HG02938 (cell line): ENCODE data around the gene MTCH2.
"Not testable (repeated sequence)": the region's sequence is repeated elsewhere in the genome, so short reads cannot be mapped to it uniquely, and the experiment has no call there.

Experiments
- ATAC-seq: cut with Tn5 transposase; IDR thresholded peaks from one replicate; pipeline ENCODE4 v1.9.1; 2021; ENCODE audit warnings: mild to moderate bottlenecking, moderate library complexity; ENCODE audit not compliant: unreplicated experiment

Gene MTCH2

DNA sequence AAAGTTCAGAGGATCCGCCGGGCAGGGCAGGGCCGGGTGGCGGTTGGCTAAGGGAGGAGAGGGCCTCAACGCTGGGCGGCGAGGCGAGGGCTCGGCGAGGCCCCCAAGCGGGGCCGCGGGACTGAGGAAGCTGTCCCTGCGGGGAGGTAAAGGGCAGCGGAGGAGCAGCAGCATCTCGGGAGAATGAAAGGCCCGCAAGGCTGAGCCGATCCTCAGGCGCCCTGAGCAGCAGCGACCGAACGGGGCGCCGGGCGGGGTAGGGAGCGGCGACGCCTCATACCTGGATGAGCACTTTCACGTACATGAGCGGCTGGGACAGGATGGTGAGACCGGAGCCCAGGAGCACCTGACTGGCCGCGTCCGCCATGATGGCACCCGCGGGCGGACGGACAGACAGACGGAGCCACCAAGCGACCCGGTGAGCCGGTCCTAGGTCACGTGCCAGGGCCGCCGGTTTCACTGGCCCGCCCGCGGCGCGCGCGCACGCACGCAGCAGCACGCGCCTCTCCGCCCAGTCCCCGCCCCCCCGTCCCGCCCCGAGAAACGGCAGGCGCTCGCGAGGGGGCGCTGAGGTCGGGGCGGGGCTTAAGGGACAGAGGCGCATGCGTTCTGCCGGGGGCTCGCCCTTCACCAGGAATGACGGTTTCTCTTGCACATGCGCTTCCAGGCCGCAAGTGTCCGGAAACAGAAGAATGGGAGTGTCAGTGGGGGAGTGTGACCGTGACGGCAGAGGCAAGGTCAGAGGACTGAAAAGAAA lies at the start of gene MTCH2:
MTCH2 (minus strand) TSS at position 461 of the 757 bp plus-strand sequence; CDS start at position 367, 94 bp downstream.
- peak; percentile 90 for ATAC-seq

DNA sequence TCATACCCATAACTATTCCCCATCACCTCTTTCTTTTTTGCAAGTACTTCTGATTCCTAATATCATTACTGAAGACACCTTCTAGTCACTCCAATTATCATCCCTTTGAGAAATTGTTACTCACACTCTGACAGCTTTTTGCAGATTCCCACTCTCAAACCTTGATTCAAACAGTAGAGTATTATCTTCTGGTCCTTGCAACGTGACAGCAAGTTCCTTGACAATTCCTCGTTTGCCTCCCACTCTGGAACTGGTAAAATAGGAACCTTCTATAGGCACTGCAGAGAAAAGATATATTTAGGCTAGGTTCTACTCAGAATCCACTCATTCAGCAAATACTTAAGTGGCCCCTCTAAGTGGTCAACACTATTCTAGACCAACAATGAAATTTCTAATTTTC lies 49.6 kb upstream of the MTCH2 start:
- ATAC-seq = no peak

DNA sequence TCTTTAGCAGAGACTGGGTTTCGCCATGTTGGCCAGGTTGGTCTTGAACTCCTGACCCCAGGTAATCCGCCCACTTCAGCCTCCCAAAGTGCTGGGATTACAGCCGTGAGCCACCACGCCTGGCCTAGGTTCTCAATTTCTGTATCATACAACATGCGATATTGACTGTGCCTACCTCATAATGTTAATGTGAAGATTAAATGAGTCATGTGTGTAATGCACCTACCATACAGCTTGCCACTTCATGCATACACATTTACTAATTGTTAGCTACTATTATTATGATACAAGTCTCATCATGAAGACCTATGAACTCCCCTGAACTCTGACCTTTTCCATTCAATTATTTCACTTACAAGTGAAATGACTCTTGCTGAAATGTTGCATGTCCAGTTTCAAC lies 47.1 kb upstream of the MTCH2 start:
- ATAC-seq = no peak

DNA sequence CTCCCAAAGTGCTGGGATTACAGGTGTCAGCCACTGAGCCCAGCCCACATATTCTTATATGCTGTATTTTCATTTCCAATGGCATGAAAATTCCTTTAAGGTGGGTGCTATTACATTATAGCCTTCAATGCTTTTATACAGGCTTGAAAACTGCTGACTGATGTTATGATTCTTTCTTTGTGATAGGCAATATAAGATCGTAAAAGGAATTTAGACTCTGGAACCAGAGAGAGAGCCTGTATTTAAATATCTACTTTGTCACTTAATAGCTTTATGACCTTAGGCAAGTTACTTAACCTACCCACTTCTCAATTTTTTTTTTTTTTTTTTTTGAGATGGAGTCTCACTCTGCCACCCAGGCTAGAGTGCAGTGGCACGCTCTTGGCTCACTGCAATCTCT lies 46.6 kb upstream of the MTCH2 start:
- no peak for ATAC-seq

DNA sequence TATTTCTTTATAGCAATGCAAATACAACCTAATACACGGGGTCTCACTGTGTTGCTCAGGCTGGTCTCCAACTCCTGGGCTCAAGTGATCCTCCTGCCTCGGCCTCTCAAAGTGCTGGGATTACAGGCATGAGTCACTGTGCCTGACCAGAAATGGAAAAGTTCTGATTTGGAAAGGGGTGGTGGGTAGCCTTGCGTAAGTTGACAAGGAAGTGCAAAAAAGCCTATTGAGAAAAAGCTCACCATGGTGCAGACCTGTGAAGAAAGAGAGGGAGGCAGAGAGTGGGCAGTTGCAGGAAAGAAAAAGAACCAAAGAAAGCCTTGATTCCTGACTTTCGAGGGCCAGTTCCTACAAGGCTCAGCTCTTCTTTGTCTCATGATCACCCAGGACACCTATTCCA lies 45.8 kb upstream of the MTCH2 start:
- ATAC-seq = no peak

DNA sequence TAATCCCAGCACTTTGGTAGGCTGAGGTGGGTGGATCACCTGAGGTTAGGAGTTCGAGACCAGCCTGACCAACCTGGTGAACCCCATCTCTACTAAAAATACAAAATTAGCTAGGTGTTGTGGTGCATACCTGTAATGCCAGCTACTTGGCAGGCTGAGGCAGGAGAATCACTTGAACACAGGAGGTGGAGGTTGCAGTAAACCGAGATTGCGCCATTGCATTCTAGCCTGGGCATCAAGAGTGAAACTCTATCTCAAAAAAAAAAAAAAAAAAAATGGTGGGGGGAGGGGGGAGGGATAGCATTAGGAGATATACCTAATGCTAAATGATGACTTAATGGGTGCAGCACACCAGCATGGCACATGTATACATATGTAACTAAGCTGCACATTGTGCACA lies 44.3 kb upstream of the MTCH2 start:
- not testable (repeated sequence) for ATAC-seq

DNA sequence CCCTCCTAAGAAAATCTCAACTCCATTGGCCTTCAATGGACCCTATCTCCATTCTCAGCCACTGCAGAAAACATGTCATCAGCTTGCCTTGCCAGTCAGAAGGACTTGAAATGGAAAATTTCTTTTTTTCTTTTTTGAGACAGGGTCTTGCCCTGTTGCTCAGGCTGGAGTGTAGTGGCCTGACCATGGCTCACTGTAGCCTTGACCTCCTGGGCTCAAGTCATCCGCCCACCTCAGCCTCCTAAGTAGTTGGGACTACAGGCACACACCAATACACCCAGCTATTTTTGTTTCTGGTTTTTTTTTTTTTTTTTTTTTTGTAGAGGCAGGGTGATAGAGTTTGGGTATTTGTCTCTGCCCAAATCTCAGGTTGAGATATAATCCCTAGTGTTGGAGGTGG lies 43.8 kb upstream of the MTCH2 start:
- no peak for ATAC-seq

DNA sequence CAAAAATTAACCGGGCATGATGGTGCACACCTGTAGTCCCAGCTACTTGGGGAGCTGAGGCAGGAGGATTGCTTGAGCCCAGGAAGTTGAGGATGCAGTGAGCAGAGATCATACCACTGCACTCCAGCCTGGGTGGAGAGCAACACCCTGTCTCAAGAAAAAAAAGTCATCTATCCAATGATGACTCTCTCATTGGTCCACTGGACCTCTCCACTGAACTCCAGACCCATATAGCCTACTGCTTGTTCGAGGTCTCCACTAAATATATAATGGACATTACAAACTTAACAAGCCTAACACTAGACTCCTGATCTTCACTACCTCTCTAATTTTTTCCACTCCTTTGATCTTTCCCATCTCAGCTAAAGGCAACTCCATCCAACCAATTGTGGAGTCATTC lies 33.5 kb upstream of the MTCH2 start:
- ATAC-seq = no peak

DNA sequence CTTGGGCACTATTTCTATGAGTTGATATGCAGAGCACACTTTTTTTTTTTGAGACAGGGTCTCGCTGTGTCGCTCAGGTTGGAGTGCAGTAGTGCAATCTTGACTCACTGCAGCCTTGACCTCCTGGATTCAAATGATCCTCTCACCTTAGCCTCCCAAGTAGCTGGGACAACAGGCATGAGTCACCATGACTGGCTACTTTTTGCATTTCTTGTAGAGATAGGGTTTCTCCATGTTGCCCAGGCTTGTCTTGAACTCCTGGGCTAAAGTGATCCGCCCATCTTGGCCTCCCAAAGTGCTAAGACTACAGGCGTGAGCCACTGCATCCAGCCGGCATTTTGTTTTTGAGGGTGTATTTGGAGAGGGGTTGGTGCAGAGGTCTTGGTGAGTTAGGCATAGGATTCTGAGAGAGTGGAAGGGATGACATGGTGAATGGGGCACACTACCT lies 29.9 kb upstream of the MTCH2 start:
- no peak for ATAC-seq

DNA sequence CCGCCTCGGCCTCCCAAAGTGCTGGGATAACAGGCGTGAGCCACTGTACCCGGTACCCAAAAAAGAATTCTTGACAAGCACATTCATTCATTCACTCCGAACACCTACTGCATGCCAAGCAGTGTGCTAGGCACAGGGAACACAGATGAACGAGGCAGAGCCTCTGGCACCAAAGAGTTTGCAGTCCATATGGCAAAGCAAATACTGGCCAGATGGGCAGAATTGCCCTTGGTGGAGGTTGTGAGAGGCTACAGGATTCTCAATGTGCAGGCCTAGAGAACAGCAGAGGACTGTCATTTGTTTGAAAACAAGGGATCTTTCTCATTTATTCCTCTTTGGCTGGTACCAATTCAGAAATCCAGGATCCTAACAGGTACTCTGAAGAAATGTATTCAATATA lies 27.5 kb upstream of the MTCH2 start:
- ATAC-seq = no peak

DNA sequence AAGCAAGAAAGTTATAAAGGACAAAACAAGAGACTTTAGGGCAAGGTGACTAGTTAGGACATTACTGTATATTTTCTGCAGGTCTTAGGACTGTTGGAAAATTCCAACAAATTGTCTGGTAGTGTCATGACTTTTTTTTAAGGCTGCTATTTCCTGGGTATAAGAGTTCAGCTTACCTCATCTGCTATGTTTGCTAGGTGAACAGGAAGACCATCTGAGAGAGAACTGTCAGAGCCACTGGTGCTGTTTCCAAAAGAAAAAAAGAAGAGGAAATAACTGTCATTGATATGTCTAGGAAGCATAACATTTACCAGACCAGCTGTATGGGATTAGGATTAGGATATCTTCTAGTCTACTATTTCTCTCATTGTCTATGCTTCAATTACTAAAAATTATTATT lies 26.3 kb upstream of the MTCH2 start:
- no peak for ATAC-seq

DNA sequence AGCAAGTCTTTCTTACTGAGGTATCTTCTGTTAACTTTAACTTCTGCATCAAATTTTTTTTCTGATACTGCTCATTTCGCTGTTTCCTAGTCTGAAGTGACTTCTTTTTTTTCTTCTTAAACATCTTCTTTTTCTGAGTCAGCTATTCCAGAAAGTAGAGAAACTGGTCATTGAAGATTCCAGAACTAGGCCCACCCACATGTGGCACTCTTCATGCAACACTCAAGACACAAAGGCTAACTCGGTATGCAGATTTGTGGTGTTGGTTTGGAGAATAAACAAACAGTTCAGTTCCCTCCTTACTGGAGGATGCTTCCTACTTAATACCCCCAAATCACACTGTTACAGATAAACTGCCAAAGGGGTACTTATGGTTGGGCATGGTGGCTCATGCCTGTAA lies 25.2 kb upstream of the MTCH2 start:
- ATAC-seq = no peak

DNA sequence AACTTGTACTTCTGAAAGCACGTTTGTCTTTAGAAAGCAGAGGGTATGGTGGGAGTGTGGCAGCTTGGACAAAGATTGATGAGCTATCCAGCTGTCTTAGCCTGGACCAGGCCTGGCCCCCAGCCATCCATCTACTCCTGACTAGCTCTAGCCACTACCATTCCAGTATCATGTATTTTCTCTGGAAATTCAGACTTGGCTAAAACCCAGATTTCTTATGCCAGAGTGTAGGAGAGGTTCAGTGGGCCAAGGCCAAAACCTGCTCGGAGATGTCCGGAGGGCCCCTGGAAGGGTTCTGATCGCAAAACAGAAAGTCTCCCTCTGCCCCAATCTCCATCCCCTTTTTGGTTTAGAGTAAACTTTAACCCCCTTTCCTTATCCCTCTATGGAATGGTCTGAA lies 24.8 kb upstream of the MTCH2 start:
- no peak for ATAC-seq

DNA sequence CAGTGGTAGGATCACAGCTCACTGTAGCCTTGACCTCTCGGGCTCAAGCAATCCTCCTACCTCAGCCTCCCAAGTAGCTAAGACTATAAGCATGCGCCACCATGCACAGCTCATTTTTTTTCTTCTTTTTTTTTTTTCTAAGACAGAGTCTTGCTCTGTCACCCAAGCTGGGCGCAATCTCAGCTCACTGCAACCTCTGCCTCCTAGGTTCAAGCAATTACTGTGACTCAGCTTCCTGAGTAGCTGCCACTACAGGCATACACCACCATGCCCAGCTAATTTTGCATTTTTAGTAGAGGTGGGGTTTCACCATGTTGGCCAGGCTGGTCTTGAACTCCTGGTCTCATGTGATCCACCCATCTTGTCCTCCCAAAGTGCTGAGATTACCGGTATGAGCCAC lies 22.6 kb upstream of the MTCH2 start:
- ATAC-seq = not testable (repeated sequence)

DNA sequence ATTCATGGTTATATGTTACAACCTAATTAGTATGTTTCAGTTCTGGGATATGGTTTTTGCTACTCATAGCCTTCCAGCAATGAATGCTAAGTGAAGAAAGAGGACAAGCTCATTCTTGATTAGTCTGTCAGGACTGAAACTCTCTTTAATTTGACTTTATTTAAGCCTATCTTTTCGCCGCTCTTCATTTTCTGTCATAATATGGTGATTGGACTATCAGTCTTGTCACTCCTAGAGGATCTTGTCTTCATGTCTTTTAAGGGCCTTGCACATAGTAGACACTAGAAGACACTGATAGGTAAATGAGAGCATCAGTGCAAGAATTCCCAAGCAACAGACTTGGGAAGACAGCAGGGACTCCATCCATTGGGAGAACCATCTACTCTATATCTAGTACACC lies 18.9 kb upstream of the MTCH2 start:
- no peak for ATAC-seq

DNA sequence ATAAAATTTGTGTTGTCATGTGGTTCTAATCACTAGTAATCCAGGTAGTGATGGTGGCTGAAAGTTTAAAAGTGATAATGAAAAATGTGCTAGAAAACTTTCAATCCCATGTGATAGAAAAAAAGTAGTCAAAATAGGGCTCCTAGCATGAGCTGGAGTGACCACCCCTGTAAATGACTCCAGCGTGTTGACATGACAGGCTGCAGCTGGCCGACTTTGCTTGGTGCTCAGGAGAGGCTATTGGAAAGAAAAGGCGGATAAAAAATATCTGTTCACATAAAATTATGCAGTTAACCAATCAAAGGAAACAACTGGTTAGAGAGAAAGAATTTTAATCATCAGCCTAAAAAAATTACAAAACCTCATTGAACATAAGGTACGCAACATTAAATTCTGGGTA lies 16.9 kb upstream of the MTCH2 start:
- ATAC-seq = no peak

DNA sequence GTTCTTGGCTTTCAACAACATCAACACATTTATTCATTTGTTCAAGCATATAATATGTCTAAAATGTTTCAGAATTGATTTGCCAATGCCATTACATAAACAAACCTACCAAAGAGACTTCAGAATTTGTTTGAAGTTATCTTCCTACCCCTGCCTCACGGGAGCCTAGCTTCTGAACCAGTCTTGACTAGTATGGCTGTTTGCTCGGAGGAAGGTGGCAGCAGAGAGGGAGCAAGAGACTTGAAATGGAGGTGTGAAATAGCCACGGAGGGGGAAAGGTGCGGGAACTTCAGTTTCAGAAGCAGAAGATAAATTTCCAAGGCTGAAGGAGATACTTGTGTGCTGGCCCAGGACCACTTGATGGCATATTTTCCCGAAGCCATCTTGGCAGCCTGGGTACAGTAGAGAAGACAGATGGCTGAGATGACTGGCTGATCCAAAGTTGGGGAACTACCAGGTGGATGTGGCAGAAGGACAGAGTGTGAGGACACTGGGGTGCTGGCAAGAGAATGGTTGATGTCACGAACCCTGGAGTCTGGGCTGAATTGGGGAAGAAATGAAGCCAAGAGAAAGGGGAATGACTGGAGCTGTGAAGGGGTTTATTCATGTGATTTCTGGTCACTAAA lies 14.0 kb upstream of the MTCH2 start:
- ATAC-seq = no peak

DNA sequence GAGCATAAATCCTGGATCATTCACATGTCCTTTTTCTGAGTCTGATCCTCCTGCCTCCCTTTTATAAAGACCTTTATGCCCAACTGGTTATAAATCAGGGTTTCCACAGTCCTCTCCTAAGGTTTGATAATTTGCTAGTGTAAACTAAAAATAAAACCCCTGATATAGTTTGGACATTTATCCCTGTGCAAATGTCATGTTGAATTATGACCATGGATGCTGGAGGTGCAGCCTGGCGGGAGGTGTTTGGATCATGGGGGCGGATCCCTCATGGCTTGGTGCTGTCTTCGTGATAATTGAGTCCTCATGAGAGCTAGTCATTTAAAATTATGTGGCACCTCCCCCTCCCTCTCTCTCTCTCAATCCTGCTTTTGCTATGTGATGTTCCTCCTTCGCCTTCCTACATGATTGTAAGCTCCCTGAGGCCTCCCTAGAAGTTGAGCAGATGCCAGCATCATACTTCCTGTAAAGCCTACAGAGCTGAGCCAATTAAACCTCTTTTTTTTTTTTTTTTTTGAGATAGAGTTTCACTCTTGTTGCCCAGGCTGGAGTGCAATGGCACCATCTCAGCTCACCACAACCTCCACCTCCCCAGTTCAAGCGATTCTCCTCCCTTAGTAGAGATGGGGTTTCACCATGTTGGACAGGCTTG lies 9.6 kb upstream of the MTCH2 start:
- ATAC-seq = no peak

DNA sequence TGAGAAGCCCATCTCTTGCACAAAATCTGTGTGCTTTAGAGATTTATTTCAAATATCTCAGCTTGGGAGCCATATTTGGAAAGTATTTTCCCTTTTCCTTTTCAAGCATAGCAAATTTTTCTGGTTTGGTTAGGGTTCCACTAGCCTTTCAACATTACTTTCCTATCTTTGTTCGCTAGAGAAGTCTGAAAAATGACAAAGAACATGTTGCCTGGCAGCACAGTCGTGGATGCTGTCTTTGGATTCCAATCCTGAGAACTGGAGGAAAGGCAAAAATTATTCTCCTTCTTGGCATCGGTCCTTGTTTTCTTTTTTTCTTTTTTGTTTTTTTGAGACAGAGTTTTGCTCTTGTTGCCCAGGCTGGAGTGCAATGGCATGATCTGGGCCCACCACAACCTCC lies 6.9 kb upstream of the MTCH2 start:
- no peak for ATAC-seq

DNA sequence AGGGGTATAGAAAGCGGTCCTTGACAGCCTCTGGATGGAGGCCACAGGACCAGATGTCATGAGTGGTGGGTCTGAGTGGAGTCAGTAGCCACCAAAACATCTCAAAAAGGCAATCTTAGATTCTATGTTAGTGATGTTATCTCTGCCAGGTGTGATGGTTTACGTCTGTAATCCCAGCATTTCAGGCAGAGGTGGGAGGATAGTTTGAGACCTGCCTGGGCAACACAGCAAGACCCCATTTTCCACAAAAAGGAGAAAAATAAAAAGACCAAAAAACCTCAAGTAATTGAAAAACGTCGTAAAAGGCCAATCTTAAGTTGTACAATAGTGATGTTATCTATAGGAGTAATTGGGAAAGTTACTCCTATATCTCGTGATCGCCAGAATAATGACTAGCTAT lies 3.7 kb upstream of the MTCH2 start:
- no peak for ATAC-seq

DNA sequence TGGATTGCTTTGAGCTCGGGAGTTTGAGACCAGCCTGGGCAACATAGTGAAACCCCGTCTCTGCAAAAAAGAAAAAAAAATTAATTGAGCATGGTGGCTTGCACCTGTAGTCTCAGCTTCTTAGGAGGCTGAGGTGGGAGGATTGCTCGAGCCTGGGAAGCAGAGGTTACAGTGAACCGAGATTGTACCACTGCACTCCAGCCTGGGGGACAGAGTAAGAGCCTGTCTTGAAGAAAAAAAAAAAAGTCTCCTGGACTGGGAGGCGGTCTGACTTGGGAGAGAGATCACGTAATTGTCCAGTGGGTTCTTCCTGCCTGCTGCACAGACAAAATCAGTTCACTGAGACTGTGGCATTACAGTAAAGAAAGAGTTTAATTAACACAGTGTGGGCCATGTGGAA lies 3.1 kb upstream of the MTCH2 start:
- ATAC-seq = no peak

DNA sequence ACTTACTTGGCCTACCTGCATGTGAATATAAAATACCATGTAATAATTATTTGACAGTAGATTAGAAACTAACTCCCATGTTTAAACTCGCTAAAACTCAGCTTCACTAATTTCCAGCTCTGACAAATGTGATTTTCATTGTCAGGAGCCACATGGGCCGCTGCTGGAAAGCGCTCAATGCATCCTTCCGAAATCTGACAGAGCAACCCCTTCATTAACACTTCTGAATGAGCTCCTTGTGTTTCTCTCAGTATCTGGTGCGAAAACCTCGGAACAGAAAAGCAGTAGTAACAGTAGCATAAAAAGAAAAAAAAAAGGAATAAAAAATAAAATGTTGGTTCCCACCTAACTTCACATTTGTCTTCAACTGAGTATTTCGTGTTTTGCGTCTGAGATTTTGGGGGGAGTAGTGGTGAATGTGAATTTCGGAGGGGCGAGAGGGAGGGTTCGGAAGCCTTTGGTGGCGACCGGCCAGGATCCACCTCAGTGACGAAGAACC lies 710 bp downstream of the MTCH2 start:
- ATAC-seq = no peak
